GM10266 (cell line): Measurements from ENCODE around the gene CPNE4.

Source experiments
- DNase-seq: peaks from one replicate; pipeline ENCODE4 v3.0.0; 2012; ENCODE audit errors: extremely low spot score
- TF ChIP-seq, protein P1 (sequence below): IDR thresholded peaks from 2 replicates; pipeline ENCODE4 v1.5.1; 2012; ENCODE audit warnings: mild to moderate bottlenecking, low read depth; ENCODE audit not compliant: control insufficient read depth, insufficient read depth; ENCODE audit errors: missing control alignments

The CPNE4 gene

DNA sequence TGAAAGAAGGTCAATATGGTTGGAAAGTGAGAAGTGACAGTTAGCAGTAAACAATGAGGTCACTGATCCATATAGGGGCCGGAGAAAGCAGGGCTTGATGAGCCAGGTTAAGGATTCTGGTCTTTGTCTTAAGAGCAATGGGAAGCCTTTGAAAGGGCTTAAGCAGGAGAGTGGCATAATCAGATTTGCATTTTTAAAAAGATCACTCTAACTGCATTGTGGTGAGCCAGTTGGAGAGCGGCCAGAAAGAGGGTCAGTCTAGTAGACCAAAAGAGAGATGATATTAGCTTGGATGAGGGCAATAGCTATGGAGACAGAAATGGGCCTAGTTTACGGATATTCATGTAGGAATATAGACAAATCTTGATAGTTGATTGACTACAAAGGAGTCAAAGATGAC is 46.6 kb downstream of the CPNE4 start:
- TF ChIP-seq, protein P1, sequence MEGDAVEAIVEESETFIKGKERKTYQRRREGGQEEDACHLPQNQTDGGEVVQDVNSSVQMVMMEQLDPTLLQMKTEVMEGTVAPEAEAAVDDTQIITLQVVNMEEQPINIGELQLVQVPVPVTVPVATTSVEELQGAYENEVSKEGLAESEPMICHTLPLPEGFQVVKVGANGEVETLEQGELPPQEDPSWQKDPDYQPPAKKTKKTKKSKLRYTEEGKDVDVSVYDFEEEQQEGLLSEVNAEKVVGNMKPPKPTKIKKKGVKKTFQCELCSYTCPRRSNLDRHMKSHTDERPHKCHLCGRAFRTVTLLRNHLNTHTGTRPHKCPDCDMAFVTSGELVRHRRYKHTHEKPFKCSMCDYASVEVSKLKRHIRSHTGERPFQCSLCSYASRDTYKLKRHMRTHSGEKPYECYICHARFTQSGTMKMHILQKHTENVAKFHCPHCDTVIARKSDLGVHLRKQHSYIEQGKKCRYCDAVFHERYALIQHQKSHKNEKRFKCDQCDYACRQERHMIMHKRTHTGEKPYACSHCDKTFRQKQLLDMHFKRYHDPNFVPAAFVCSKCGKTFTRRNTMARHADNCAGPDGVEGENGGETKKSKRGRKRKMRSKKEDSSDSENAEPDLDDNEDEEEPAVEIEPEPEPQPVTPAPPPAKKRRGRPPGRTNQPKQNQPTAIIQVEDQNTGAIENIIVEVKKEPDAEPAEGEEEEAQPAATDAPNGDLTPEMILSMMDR, result no peak
- DNase-seq, result no peak

DNA sequence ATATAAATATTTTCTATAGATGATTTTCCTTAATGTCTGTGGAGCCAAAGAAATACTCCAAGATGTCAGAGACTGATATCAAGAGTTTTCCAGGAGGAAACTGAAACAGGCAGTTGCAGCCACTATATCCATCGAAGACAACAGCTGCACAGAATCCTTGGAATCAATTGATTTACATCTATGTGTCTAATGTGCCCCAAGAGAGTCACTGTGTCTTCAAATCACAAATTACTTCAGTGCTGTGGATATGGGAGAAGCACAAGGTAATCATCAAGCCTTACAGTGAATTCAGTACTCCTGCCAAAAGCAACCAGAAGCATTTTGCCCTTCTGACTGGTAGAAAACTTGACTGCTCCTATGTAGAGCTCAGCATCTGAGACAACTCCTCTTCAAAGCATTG is 51.1 kb downstream of the CPNE4 start:
- no peak for DNase-seq
- TF ChIP-seq, protein P1, result no peak

DNA sequence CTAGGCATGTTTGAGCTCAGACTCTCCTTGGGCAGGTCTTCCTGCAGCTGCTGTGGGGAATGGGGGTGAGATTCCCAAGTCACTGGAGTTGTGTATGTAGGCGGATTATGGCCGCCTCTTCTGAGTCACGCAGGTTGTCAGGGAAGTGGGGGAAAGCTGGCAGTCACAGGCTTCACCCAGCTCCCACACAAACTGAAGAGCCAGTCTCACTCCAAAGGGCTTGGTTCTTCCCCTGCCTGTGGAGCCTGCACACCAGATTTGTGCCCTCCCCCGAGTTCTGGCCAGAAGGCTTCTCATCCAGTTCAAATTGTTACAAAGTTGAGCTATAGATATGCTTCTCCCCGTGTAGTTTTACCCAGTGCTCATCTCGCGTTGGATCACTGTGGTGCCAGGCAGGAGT is 53.5 kb downstream of the CPNE4 start:
- DNase-seq, result no peak
- TF ChIP-seq, protein P1, result no peak

DNA sequence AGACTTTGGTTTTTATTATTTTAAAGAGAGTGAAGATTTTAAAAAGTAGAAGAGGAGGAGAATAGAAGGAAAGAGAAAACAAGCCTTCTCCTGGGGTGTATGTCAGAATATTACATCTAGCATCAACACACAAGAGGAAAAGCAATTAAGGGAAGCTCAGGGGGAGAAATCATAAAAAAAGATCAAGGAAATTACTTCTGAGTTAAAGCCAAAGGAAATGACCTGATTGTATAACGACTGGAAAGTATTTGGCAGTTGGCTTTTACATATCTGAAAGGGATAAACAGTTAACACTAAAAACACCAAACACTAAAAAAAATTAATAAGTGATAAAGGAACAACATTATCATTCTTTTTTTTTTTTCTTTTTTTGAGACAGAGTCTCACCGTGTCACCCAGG is 58.4 kb downstream of the CPNE4 start:
- no peak for DNase-seq
- TF ChIP-seq, protein P1, result no peak

DNA sequence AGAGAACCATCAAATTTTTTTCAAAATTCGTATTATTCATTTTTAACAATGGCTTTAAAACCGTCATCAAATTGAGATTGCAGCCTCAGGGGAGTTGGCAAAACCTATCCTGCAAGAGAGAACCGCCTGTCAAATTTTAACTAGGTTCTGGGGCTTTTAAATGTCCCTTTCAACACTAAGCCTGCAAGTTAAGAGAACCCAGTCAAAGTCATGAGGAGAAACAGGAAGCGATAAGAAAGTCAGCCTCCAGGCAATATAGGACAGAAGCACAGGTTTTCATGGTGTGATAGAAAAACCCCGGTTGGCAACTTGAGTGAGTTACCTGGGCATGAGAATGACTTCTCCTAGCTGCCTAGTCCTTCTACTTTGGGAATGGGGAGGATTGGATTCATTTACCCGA is 59.8 kb downstream of the CPNE4 start:
- TF ChIP-seq, protein P1, result no peak
- DNase-seq, result no peak

DNA sequence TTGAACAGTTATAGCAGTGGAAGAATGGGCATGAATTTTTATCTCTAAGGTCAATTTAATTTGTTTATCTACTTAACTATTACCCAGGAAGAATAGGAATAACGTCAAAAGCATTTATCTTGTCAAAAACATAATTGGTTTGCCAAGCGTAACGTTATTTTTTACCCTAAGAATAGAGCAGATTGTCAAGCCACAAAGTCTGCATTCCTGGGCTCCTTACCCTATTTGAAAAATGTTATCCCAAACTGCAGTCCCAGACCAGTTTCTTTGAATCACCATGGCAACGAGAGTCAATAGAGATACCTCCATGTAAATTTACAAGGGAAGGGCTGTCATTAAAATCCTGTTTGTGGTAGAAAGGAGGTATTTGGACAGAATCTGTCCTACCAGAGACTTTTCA is 61.1 kb downstream of the CPNE4 start:
- DNase-seq, result no peak
- TF ChIP-seq, protein P1, result no peak

DNA sequence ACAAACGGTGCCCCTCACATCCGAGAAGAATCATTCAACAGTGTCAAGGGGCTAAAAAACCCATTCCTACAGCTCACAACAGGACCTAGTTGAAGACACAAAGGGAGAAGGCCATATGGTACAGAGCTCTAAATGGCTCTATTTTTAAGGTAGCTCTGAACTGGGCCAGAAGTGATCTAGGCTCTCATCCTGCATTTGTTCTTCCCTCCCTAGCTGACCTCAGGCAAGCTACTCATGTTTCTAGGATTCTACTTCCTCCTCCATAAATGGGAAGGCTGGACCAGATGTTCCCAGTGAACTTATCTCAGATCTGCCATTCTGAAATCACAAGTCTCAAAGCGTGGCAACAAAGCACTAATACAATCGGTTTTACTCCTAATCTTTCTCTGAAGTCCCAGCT is 62.3 kb downstream of the CPNE4 start:
- TF ChIP-seq, protein P1, result no peak

More for the DNA sequence above, 62.3 kb downstream of the CPNE4 start:
- DNase-seq, result no peak
